ENCODE measurements around the gene FARSB.

Gene FARSB

GRCh38 chr2:222525811-222526210 lies 130.1 kb downstream of the FARSB start:
- DNase-seq (ENCODE audit: low read depth), result no peak
- TF ChIP-seq CTCF (conservative IDR thresholded peaks at IDR 0.05; ENCODE audit: low read depth, low read length), result no peak
- H3K4me3 ChIP-seq (ENCODE audit: low read length), result no peak overlapping the region

GRCh38 chr2:222523783-222524544 lies 131.9 kb downstream of the FARSB start:
- DNase-seq (ENCODE audit: low read depth), result no peak
- H3K4me3 ChIP-seq (ENCODE audit: low read length), result no peak overlapping the region
- TF ChIP-seq CTCF (conservative IDR thresholded peaks at IDR 0.05; ENCODE audit: low read depth, low read length), result no peak

- no peak overlapping the region for H3K4me3 ChIP-seq (ENCODE audit: low read length)
- TF ChIP-seq CTCF (conservative IDR thresholded peaks at IDR 0.05; ENCODE audit: low read depth, low read length), result no peak
- DNase-seq (ENCODE audit: low read depth), result no peak
These were observed 133.8 kb downstream of the FARSB start for GRCh38 chr2:222522082-222522481.

GRCh38 chr2:222521099-222521498 lies 134.8 kb downstream of the FARSB start:
- no peak for TF ChIP-seq CTCF (conservative IDR thresholded peaks at IDR 0.05; ENCODE audit: low read depth, low read length)
- H3K4me3 ChIP-seq (ENCODE audit: low read length), result no peak overlapping the region
- DNase-seq (ENCODE audit: low read depth), result no peak
